Smooth muscle cell of bladder (primary cell): ENCODE data around the gene SF3A2. TPM values are rescaled to one million over a fixed set of nuclear protein-coding genes. Genes with fewer than 3 reads are reported as not detected.

ENCODE experiments used
- total RNA-seq: library from RNA; depleted of rRNA; stranded (reverse); fragments of >200 nt; gene quantifications from 2 replicates; pipeline ENCODE4 v1.2.3, GENCODE V29; 2014

SF3A2 gene
- 21.3 and 23.7 TPM in 2 replicates for total RNA-seq

DNA sequence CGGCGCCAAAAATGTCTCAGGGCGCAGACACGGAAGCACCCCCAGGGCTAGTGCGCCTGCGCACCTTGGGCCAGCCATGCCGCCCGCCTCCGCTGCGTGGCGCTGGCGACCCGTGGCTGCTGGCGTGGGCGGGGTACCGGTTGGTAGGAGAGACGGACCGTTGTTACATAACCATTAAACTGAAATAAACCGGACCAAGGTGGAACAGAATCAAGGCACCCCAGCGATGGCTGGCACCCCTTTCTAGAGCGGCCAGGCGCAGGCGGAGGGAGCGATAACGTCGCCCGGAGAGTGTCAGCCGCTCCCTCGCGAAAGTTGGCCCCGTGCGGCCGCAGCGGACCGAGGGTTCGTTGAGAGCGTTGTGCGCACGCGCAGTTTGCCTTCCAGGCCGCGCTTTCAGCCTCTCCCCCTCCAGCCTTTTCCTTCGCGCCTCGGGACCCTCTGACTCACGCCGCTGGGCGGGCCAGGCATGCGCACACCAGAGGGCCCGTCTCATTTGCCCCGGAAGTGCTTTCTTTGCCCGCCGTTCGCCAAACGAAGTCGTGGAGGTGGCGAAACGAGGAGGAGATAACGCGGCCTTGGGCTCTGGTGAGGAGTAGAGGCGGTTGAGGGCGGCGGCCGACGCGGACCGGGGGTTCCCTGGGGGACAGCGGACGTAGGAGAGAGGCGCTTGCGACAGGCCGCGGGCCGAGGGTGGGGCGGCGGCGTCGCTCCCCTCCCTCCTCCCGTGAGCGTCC, at the start of gene SF3A2, which contains the start of gene PLEKHJ1:
Gene SF3A2 (plus strand): TSS at position 511 of the 737 bp plus-strand sequence. CDS start 6,595 bp downstream, outside the sequence.
Gene PLEKHJ1 (minus strand): TSS at position 16 of the 737 bp plus-strand sequence. CDS start 81 bp downstream, outside the sequence.

DNA sequence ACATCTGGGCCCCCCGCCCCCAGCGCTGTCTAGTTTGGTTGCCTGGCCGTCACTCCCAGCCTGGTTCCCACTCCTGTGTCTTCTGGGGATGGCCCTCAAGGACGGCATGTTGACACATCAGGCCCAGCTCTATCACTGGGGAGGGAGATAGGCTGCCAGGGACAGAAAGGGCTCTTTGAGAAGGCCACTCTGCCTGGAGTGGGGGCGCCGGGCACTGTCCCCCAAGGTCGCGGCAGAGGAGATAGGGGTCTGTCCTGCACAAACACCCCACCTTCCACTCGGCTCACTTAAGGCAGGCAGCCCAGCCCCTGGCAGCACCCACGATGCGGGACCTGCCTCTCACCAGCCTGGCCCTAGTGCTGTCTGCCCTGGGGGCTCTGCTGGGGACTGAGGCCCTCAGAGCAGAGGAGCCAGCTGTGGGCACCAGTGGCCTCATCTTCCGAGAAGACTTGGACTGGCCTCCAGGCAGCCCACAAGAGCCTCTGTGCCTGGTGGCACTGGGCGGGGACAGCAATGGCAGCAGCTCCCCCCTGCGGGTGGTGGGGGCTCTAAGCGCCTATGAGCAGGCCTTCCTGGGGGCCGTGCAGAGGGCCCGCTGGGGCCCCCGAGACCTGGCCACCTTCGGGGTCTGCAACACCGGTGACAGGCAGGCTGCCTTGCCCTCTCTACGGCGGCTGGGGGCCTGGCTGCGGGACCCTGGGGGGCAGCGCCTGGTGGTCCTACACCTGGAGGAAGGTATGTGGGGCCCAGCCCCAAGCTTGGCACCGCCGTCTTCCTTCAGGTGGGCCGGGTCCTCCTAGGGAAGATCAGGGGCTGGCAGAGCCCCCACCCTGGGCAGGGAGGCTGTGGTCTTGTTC, 12.6 kb downstream of the SF3A2 start, which contains the start of gene AMH:
Gene AMH (plus strand): TSS at position 314 of the 857 bp plus-strand sequence. CDS start 10 bp downstream, at position 324.

DNA sequence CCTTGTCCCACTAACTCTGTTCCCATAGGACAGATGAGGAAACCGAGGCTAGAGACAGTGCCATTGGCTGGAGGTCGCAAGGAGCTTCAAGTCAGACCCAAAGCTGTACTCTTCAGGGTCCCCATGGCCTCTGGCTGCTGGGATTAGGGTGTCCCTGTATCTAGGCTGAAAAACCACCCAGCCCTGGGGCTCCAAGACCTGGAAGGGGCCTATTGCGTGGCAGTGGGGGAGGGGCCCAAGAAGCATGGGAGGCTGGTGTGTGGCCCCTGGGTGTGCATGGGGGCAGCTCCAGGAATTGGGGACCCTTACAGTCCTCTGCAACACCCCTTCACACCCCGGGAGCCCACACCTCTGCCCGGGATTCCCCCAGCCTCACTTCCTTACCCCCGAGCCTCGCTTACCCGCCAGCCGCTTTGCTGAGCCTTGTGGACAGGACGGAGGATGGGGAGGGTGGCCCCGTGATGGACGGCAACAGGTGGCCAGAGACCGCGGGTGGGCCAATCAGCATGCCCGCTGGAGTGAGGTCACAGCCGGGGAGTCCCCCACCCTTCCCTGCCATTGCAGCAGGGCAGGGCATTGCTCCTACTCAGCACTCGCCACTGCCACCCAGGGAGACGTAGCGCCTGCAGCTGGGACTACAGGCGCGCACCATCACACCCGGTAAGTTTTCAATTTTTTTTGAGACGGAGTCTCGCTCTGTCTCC, 19.5 kb downstream of the SF3A2 start, which contains the start of gene JSRP1:
Gene JSRP1 (minus strand): TSS at position 436 of the 704 bp plus-strand sequence. CDS start 1,103 bp downstream, outside the sequence.

GRCh38 chr19:2282062-2282861, 45.6 kb downstream of the SF3A2 start, which contains the start of gene PEAK3:
Gene PEAK3 (minus strand): TSS chr19:2282175. CDS start chr19:2280931, 1,244 bp downstream.

Other genes with a start within 250 kb of the SF3A2 start
- 36.4 and 47.9 TPM in 2 replicates for gene BTBD2, start 221.1 kb upstream of the SF3A2 start, total RNA-seq
- 75.9 and 141 TPM in 2 replicates for gene MKNK2, start 185.6 kb upstream of the SF3A2 start, total RNA-seq
- 11.2 and 14.3 TPM in 2 replicates for gene MOB3A, start 140.5 kb upstream of the SF3A2 start, total RNA-seq
- 1.0 and 1.6 TPM in 2 replicates for gene IZUMO4, start 139.9 kb upstream of the SF3A2 start, total RNA-seq
- 70.8 and 93.7 TPM in 2 replicates for gene AP3D1, start 85.3 kb upstream of the SF3A2 start, total RNA-seq
- 2.7 and 3.0 TPM in 2 replicates for gene DOT1L, start 72.9 kb upstream of the SF3A2 start, total RNA-seq
- 37.3 and 41.0 TPM in 2 replicates for gene PLEKHJ1, start 495 bp upstream of the SF3A2 start, total RNA-seq
- 0.28 and 0.46 TPM in 2 replicates for gene AMH, start 12.5 kb downstream of the SF3A2 start, total RNA-seq
- gene JSRP1, start 19.6 kb downstream of the SF3A2 start, total RNA-seq, result 0.37 TPM in 1 of 2 replicates, not detected in the other
- gene PEAK3, start 45.4 kb downstream of the SF3A2 start, total RNA-seq, result not detected in 2 replicates
- under 0.01 TPM in 1 of 2 replicates, not detected in the other for gene LINGO3, start 71.3 kb downstream of the SF3A2 start, total RNA-seq
- 98.0 and 104 TPM in 2 replicates for gene LSM7, start 91.8 kb downstream of the SF3A2 start, total RNA-seq
- 25.0 and 38.2 TPM in 2 replicates for gene SPPL2B, start 91.9 kb downstream of the SF3A2 start, total RNA-seq
- not detected in 2 replicates for gene TMPRSS9, start 123.4 kb downstream of the SF3A2 start, total RNA-seq
- 31.7 and 38.4 TPM in 2 replicates for gene TIMM13, start 190.8 kb downstream of the SF3A2 start, total RNA-seq
- gene LMNB2, start 220.1 kb downstream of the SF3A2 start, total RNA-seq, result 38.4 and 46.4 TPM in 2 replicates
- 20.1 and 24.9 TPM in 2 replicates for gene GADD45B, start 239.3 kb downstream of the SF3A2 start, total RNA-seq